ENCODE data around the gene APEH. TPM values are rescaled to one million over a fixed set of nuclear protein-coding genes. Genes with fewer than 3 reads are reported as not detected.
A peak's percentile ranks its signal among the peaks of the same experiment; 100 is the strongest.

Gene APEH
- total and polyA plus RNA-seq, 2 of the 4 experiments (the other 2 are of a cell fraction): 89.2 to 142 TPM

GRCh38 chr3:49704629-49705028 lies 30.5 kb downstream of the APEH start:
- Histone ChIP-seq H3K9me1 (ENCODE audit: insufficient read depth, low read length) (no peaks in the 10 kb centered on the region), H2AK5ac (ENCODE audit: low read depth, low read length) (no peak overlapping the region), H3K9ac (ENCODE audit: low read depth, low read length) (no peak overlapping the region), H4K20me1 (ENCODE audit: insufficient read depth, low read length) (peaks cover 7% of the 10 kb centered on the region; the same call in 1 of the 2 replicates), H3K27me3 (ENCODE audit: control insufficient read depth, insufficient read depth, low read length) (no peaks in the 10 kb centered on the region), H2BK120ac (ENCODE audit: low read depth, low read length) (no peak overlapping the region), H3K18ac (ENCODE audit: low read depth, low read length) (no peak overlapping the region), H4K8ac (ENCODE audit: low read depth in 2 of 2, low read length in 2 of 2) (no peak overlapping the region), H3K4ac (ENCODE audit: low read depth, low read length) (no peak overlapping the region), H4K91ac (ENCODE audit: insufficient read depth, low read depth, low read length) (no peak overlapping the region), H3K23ac (ENCODE audit: low read depth, low read length) (no peak overlapping the region), H4K5ac (ENCODE audit: low read depth, low read length) (no peak overlapping the region), H3K56ac (ENCODE audit: extremely low read depth, insufficient read depth, low read length) (no peak overlapping the region), H2AK9ac (replicated peaks; ENCODE audit: low read depth, low read length, poor library complexity) (no peak overlapping the region), H3K79me1 (ENCODE audit: low read depth in 1 of 2, low read length in 2 of 2) (no peaks in the 10 kb centered on the region), H2BK5ac (ENCODE audit: low read depth, low read length, poor library complexity, severe bottlenecking) (no peak overlapping the region), H2BK20ac (ENCODE audit: low read depth, low read length) (no peak overlapping the region), H3K27ac (ENCODE audit: insufficient read depth, low read length) (no peak overlapping the region), H3K9me3 (ENCODE audit: control insufficient read depth, insufficient read depth, low read length) (no peaks in the 10 kb centered on the region), H3K36me3 (ENCODE audit: control insufficient read depth, insufficient read depth, low read length) (peaks cover 43% of the 10 kb centered on the region), H3K14ac (replicated peaks; ENCODE audit: low read depth, low read length) (no peak overlapping the region), H2AFZ (replicated peaks; ENCODE audit: low read length, poor library complexity) (peak overlapping the region; percentile 7), H3K4me2 (ENCODE audit: low read depth, low read length) (no peak overlapping the region), H3K4me1 (ENCODE audit: control insufficient read depth, insufficient read depth, low read length) (no peaks in the 10 kb centered on the region), H3K4me3 (ENCODE audit: insufficient read depth, low read depth, low read length) (no peak overlapping the region), H2BK15ac (ENCODE audit: low read depth, low read length) (no peak overlapping the region)
- intact Hi-C loops (cut with micrococcal nuclease) (loop anchor here (10.0 kb wide), 1 partner anchor 390 kb away; no protein-coding TSS in a partner anchor), dilution Hi-C loops (cut with HindIII; ENCODE audit: low sequenced_read_pairs, unreplicated experiment) (no loop called here), in situ Hi-C loops (cut with MboI; ENCODE audit: low sequenced_read_pairs) (loop anchor here (5.0 kb wide), 2 partner anchors 138 to 203 kb away; no protein-coding TSS in a partner anchor)
- 100% methylated on average over 1 of the region's 8 CpGs; no CpG with 5 or more reads in 1 of the 2 experiments for WGBS, 2 experiments (ENCODE audit: extremely low coverage in 2 of 2, insufficient read length in 1 of 2)
- POLR2A ChIA-PET (ENCODE audit: unreplicated experiment): no interaction called here
- TF ChIP-seq POLR2A (IDR thresholded peaks at IDR 0.05; ENCODE audit: low read depth, low read length): no peak
- TF ChIP-seq RFX5 (IDR thresholded peaks at IDR 0.05; ENCODE audit: low read depth, low read length): no peak
- TF ChIP-seq MAFK (IDR thresholded peaks at IDR 0.05; ENCODE audit: low read depth, low read length): no peak
- no peak for TF ChIP-seq CTCF (conservative IDR thresholded peaks at IDR 0.05; ENCODE audit: low read depth, low read length)
- TF ChIP-seq CHD1 (IDR thresholded peaks at IDR 0.05; ENCODE audit: low read depth, low read length): no peak
- no peak for TF ChIP-seq RCOR1 (IDR thresholded peaks at IDR 0.05; ENCODE audit: insufficient replicate concordance, low read length)
- TF ChIP-seq BHLHE40 (IDR thresholded peaks at IDR 0.05; ENCODE audit: low read depth, low read length): no peak
- no peak for TF ChIP-seq NFE2L2 (IDR thresholded peaks at IDR 0.05; ENCODE audit: low read depth, low read length)
- TF ChIP-seq FOS (IDR thresholded peaks at IDR 0.05; ENCODE audit: low read depth, low read length): no peak
- TF ChIP-seq RAD21 (IDR thresholded peaks at IDR 0.05; ENCODE audit: low read length): no peak
- TF ChIP-seq USF2 (IDR thresholded peaks at IDR 0.05; ENCODE audit: low read depth, low read length): no peak
- TF ChIP-seq ELK1 (IDR thresholded peaks at IDR 0.05; ENCODE audit: borderline replicate concordance, low read depth, low read length): no peak
- TF ChIP-seq SMC3 (IDR thresholded peaks at IDR 0.05; ENCODE audit: low read depth, low read length): no peak
- DNase-seq (no peak), ATAC-seq (ENCODE audit: low read depth) (no peak)
- BruUV-seq (replicated peaks): no TSS peak
- CTCF ChIA-PET: no interaction called here
